GM18873 (cell line): ENCODE measurements around the gene MTM1.

Experiments used
- ATAC-seq: cut with Tn5 transposase; IDR thresholded peaks from one replicate; pipeline ENCODE4 v1.9.1; 2021; ENCODE audit warnings: mild to moderate bottlenecking, moderate library complexity, moderate number of reproducible peaks; ENCODE audit not compliant: unreplicated experiment, low FRiP score

MTM1 gene

DNA sequence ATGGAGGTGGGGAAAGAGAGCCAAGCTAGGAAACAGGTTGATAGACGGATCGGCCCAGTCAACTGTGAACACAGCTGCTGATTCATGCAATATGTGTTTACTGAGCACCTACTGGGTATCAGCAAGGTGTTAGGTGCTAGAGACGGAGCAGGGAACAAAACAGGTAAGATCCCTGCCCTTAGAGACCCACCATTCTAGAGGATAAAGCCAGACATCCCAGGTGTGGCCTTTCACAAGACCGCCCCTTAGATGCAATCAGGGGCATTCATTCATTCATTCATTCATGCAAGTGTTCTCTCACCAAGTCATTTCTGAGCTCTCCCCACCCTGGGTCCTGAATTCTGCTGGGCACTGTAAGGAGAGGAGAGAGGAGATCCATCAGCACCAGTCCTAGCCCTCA lies 20.2 kb upstream of the MTM1 start:
- ATAC-seq = no peak

DNA sequence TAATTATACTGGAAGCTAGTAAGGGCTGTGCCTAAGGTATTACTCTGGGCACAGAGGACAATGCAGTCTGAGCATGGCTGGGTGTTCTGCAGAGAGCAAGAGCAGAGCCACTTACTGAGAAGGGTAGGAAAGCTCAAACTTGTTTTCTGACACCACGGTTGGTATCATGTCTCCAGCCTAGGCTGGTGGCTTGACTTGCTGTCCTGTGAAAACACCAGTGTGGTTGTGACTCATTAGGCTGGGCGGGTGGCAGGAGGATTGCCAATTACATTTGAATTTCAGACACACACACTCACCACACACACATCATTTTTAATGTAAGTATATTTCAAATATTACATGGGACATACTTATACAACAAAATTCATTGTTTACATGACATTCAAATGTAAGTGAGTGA lies 19.7 kb upstream of the MTM1 start:
- ATAC-seq = no peak

DNA sequence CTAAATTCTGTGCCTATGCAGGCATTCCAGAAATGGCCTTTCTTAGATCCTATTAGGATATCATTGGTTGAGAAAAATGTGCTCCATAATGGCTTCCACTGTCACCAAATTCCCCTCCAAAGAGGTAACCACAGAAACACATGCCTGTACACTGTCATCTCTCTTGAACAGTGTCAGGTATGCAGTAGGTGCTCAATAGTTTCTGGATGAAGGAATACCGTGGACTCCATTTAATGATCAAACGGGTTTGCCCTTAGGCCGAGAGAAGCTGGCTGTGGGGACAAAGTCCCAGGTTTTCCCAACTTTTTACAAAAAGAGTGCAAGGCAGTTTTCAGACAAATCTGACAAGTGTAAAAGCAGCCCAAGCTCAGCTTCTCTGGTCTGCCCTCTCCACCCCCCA lies 16.5 kb upstream of the MTM1 start:
- no peak for ATAC-seq

DNA sequence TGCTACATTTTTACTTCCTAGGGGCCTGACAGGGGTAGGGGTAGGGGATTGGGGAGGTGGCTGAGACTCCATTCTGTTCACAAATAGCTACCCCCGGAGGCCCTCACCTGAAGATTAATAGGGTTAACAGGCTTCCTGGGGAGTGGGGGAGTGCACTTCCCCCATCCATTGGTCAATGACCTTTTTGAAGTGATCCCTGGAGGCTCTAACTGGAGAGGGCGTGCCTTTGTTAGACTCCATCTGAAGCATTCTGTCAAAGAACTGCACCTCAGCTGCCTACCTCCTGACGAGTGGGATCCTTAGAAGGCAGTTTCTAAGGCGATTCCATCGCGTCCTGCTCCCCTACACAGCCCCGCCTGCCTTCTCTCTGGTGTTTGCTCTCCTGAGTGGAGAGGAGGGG lies 10.0 kb upstream of the MTM1 start:
- ATAC-seq = no peak

DNA sequence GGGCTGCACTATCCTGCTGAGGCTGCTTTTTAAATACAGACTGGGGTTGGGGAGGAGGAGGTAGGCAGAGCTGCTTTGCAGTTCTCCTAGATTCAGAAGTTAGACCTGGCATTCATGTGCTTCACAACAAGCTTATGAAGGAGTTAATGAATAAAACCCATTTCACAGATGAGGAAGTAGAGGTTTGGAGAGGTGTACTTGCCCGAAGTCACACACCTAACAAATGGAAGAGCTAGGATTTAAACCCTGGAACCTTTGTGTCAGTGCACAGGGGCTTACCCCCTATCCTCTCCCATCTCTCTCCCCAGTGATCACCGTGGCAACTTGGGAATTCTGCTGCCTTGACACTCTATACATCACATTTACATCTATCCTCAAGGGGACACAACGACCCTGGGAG lies 3.6 kb upstream of the MTM1 start:
- no peak for ATAC-seq

DNA sequence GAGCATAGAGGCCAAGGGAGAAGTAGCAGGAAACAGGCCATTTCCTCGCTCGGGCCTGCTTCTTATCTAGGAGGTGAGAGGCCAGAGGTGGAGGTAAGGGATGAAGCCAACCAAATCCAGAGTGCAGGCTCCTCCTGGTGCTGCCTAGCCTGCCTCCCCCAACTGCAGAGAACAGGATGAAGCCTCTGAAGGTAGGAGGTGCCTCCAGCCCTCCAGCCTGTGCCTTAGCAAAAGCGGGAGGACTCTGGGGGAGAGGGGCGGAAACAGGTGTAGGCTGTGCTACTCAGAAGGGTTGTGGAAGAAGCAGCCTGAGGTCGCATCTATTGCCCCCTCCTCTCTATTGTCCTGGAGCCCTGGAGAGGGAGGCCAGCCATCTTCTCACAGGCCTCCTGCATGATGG lies 2.9 kb upstream of the MTM1 start:
- no peak for ATAC-seq

DNA sequence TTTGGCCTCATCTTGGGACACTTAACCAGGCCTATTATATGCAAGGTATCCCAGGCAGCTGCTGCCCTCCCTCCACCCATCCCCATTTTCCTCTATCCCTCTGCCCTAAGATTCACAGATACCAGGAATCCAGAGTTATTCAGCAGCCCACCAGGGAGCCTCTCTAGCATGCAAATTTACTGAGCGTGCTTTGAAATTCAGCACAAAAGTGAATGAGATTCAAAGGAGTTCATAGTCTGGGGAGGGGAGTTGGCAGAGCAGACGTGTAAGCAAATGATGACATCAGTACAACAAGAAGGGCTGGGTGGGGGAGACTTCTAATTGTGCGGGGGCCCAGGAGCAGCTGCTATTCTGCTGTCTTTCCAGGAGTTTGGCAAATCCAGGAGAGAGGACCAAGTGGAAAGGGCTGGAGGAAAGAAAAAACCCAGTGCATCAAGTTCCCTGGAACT lies 1.7 kb upstream of the MTM1 start:
- ATAC-seq = no peak

DNA sequence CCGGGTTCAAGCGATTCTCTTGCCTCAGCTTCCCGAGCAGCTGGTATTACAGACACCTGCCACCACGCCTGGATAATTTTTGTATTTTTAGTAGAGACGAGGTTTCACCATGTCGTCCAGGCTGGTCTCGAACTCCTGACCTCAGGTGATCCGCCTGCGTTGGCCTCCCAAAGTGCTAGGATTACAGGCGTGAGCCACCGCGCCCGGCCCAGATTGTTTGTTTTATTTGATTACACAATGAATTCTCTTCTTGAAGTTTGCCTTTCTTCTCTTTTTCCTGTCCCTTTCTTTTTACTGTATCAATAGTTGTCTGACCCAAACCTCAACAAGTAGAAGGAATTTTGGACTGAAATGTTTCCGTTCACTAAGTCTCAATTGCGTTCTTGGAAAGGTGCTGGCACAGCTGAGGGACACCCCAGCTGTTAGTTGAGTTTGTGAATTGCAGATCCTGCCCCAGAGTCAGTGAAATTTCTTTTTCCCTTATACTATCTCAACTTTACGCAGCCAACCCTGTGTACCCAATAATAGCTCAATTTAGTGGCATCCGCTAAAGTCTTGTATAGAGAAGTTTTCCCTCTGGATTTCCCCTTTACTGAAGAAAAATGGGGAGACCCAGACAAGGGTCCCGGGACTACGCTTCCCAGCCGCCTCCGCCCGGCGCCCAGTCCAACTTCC lies 639 bp upstream of the MTM1 start:
- no peak for ATAC-seq

DNA sequence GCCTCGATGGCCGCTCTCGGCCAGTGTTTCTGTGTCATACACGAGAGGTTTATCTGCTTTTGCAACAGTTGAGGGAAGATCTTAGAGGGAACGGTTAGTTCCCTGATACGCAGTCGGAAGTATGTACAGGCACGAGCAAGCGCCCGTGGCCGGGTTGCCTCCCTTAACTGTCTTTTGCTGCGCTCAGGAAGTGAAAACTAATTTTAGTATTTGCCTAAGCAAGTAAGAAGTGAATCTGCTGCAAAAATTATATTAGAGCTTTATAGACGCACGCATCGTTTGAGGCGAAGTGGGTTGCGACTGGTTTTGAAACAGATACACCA lies 695 bp downstream of the MTM1 start:
- ATAC-seq = peak; percentile 10

DNA sequence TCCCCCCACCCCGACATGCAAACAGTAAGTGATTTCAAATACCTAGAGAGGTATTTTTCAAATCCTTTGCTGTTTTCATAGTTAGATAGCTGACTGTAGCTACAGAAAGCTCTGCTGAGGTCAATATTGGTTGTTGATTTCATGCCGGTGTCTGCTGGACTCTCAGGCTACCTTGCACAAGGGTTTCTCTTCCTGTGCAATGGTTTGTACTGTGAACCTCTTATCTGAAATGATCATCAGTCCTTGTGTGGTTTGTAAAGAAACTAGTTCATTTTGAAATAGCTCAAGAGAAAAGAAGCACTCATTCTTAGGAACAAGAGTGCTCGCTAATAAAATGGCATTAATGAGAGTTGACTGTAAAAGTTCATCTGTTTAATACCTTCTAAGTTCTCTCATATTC lies 2.1 kb downstream of the MTM1 start:
- no peak for ATAC-seq

DNA sequence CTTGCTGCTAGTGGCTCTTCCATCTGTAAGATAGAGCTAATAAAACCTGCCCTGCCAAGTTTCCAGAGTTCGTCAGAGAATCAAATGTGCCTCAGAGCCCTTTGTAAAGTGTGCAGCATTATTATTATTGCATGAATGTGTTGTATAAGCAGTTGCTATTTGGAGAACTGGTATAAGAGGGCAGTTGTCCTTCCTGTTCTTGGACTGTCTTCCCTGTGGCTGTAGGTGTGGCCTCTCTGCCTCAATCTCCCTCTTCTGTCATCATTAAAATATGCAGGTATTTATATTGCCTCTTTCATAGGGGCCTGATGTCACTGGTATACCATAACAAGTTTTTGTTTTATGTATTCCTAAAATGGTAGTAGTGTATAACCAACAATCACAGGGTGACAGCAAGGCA lies 3.8 kb downstream of the MTM1 start:
- no peak for ATAC-seq

DNA sequence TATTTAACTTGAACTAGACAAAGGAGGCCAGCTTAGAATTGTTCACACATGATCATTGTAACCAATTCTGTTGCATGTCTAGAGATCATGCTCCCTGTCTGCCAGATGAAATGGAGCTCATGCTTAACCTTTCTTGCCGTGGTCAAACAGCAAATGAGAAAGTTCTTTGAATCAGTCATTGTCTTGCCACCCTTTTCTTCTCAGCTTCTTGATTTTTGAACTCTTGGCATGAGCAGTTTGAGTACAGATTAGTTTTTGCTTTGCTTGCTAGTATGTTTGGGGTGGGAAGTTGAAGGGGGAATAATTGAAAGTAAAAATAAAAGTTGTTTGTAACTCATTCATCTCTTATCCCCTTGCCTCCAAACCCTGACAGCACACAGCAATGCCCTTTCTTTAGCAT lies 4.7 kb downstream of the MTM1 start:
- no peak for ATAC-seq

DNA sequence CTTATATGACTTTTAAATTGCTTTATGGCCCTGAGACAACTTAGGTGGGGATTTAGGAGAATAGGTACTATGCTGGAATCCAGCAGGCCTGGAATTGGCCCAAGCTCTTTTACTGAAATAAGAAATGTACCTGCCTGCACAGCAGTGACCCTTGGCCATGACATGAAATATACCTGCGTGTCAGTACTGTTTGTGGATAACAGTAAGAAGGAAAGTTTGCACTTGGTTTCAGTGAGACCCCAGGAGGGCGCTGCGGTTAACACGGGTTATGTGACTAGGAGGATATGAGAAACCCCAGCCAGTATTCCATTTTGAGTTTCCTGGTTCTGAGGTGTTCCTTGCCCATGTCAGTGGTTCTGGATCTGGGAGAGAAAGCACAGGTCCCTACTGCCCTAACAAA lies 5.3 kb downstream of the MTM1 start:
- peak; percentile 52 for ATAC-seq

DNA sequence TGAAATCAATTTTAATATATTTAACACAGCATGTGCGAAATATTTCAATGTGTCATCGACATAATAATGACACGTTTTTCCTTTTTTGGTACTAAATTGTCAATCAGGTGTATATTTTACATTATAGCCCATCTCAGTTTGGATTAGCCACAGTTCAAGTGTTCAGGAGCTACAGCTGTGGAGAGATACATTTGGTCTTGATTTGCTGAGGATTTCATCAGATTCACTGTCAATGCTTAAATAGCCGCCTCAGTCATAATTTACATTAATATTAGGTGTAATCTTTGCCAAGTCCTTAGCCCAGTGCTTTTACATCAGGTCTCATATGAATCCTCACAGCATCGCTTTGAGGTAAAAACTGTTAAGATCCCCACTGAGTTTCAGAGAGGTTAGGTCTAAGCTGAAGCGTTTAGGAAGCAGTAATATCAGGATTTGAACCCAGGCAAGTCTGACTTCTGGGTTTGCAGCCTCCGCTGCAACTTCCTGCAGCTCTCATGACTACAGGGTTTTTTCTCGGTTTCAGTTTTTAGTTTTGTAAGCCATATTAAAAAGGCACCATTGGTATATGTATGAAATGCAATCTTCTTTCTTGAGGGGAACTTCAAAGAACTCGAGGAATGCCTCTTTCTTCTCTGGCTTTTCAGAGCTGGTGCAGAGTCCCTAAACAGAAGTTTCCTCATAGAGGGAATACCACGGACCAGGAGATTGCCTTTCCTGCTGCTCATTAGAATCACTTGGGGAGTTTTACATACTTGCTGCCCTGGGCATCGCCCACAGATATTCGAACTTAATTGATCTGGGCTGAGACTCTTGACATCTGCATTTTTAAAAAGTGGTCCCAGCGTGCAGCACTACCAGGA lies 6.4 kb downstream of the MTM1 start:
- peak; percentile 42 for ATAC-seq

DNA sequence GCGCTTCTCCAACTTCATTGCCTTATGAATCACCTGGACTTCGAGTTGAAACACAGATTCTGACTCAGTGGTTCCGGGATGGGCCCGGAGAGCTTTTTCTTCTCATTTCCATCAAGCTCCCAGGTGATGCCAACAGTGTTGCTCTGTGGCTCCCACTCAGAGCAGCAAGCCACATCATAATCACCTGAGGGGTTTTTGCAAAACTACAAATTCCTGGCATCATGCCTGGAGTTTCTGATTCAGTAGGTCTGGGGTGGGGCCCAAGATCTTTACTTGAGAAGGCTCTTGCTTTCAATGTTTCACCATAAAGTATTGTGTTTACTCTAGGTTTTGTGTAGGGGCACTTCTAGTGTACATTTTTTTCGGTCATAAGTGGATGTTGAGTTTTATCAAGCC lies 7.0 kb downstream of the MTM1 start:
- ATAC-seq = no peak

DNA sequence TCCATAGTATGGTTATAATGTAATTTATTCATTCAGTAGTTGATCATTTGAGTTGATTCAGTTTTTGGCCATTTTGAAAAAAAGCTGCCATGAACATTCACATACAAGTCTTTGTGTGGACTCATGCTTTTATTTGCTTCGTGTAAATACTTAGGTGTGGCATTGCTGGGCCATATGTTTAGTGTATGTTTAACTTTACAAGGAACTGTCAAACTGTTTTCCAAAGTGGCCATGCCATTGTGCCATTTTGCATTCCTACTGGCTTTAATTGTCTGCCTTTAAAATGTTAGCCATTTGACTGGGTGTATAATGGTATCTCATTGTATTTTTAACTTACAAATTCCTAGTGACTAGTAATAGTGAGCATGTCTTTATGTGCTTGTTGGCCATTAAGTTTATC lies 8.8 kb downstream of the MTM1 start:
- ATAC-seq = no peak

DNA sequence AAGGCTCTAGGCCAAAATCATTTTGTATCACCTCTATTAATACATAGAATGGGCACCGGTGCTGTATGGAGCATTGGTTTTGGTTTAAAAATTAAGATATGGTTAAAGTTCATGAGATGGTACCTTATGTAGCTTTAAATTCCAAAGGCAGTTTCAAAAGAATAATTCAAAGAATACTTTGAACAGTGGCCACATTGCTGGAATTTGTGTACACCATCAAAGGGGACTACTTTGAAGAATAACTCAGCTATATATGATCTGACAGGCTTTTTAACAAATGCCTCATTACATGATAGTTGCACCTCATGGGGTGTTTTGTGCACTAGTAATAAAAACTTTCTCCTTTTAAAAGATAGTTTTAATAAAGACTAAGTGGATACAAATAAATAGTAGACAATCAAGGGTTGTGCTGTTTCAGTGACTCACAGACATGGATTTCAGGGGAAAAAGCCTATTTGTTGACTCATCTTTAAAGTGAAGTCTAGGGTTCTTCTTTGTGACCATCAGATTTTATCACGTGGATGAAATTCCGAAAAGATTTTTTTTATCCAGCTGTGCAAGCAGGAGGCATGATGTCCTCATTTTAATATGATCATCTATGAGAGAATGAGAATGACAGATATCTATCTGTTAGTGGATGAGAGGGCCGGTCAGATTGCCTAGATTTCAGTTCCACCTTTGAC lies 12.8 kb downstream of the MTM1 start:
- ATAC-seq = no peak

DNA sequence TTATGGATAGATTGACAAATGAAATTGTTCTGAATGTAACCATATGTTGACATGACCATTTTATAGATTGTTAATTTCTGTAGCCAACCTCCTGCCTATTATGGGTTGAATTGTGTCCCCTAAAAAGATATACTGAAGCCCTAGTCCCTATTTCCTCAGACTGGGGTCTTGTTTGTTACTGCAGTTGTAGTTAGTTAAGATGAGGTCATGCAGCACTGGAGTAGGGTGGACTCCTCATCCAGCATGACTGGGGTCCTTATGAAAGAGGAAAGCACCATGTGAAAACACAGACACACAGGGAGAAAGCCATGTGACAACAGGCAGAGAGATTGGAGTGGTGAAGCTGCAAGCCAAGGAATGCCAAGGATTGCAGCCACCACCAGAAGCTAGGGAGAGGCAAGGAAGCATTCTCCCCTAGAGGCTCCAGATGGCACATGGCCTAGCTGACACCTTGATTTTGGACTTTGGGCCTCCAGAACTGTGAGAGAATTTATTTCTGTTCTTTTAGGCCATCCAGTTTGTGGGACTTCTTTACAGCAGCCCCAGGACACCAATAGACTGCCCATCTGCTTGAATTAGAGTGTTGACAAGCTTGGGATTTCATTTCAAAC lies 14.0 kb downstream of the MTM1 start:
- ATAC-seq = no peak

DNA sequence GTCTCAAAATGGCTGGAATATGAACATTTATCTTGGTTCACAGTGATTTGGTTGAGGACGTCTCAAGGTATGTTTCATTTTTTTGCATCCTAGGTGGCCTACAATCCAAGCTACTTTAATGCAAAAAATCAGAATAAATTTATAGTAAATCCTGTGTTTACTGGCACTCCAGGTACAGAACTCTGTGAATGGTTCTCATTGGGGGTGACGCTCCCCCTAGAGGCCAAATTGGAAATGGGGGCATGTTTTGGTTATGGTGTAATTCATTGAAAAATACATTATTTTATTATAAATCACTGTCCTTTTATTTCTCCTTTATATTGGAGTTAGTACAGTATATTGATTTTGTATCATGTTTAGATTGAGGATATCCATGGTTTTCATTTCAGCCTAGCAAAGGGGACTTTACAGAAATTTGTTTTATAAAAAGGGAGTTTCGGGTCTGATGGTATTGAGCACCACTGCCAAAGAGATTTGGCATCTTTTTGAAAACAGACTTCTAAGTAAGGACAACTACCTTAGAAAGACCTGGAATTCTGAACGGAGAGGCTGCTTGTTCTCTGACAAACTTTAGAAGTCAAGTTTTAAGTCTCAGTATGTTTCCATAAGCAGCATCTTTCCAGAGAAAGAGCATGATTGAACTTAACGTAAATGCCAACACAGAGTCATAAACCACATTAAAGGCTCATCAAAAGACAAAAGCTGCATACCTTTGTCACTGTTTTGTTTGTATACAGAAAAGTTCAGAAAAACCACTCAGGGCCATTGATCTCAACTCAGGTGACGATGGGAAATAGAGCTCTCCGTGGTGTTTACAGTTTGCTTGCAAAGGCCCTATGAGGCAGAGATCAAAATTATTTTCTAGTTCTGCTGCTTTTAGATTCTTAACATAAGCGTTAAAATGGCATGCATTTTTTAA lies 19.4 kb downstream of the MTM1 start:
- no peak for ATAC-seq

DNA sequence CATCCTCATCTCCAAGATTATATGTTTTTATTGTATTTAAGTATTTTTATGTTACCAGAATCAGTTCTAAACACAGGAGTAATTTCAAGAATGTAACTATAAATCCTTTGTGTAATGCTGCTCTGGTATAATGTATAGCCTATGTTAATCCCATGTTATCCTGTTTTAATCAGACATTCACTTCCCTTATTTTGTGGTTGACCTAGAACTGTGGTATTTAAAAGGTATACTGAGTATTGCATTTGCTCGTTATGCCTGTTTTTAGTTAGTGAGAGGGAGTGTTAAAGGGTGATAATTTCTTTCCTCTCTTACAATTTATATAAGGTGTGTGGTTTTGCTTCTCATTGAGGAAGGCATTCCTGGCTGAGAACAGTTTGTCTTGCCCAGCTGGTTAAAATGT lies 26.2 kb downstream of the MTM1 start:
- no peak for ATAC-seq
